NCI-H460 (cell line): ENCODE measurements around the gene AATK. TPM values are rescaled to one million over a fixed set of nuclear protein-coding genes. Genes with fewer than 3 reads are reported as not detected.

Experiments used
- DNase-seq: peaks from one replicate; pipeline ENCODE4 v3.0.0-alpha.2; 2016; ENCODE audit warnings: low read depth; ENCODE audit errors: extremely low read depth
- total RNA-seq: library from RNA; depleted of rRNA; stranded (reverse); fragments of >200 nt; shearing (Covaris generic); gene quantifications from 2 replicates; pipeline ENCODE4 v1.2.3, GENCODE V29; 2014

Gene AATK
- total RNA-seq, 1 experiment from 2014 or later = 0.74 TPM

- no peak for DNase-seq
Measured at GRCh38 chr17:81183807-81184206, 17.8 kb upstream of the AATK start.

GRCh38 chr17:81183316-81183715, 17.3 kb upstream of the AATK start:
- no peak for DNase-seq

GRCh38 chr17:81182596-81182995, 16.6 kb upstream of the AATK start:
- DNase-seq = no peak

GRCh38 chr17:81181811-81182185, 15.8 kb upstream of the AATK start:
- DNase-seq = no peak

GRCh38 chr17:81180836-81181810, 15.1 kb upstream of the AATK start:
- no peak for DNase-seq

- no peak for DNase-seq
Measured at GRCh38 chr17:81179861-81180260, 13.8 kb upstream of the AATK start.

GRCh38 chr17:81179220-81179619, 13.2 kb upstream of the AATK start:
- DNase-seq = no peak

- no peak for DNase-seq
Measured at GRCh38 chr17:81178136-81179091, 12.4 kb upstream of the AATK start.

- no peak for DNase-seq
Measured at GRCh38 chr17:81176666-81177065, 10.6 kb upstream of the AATK start.

GRCh38 chr17:81173762-81174155, 7.7 kb upstream of the AATK start:
- DNase-seq = no peak

GRCh38 chr17:81173052-81173761, 7.2 kb upstream of the AATK start:
- no peak for DNase-seq

GRCh38 chr17:81171941-81172340, 5.9 kb upstream of the AATK start:
- DNase-seq = no peak

- DNase-seq = no peak
Measured at GRCh38 chr17:81170727-81171494, 4.9 kb upstream of the AATK start.

- no peak for DNase-seq
Measured at GRCh38 chr17:81169870-81170309, 3.9 kb upstream of the AATK start.

- DNase-seq = no peak
Measured at GRCh38 chr17:81167638-81168037, 1.6 kb upstream of the AATK start.

GRCh38 chr17:81167194-81167524, 1.1 kb upstream of the AATK start:
- no peak for DNase-seq

- DNase-seq = no peak
Measured at GRCh38 chr17:81165246-81166032, 582 bp downstream of the AATK start, which contains the start of gene PVALEF. TSS of gene PVALEF (plus strand) at chr17:81165507. CDS start at chr17:81181227, 15,720 bp downstream.

- no peak for DNase-seq
Measured at GRCh38 chr17:81164371-81165245, 1.4 kb downstream of the AATK start.
